CD14-positive monocyte (primary cell): ENCODE results near the gene KRTAP4-2. TPM values are rescaled to one million over a fixed set of nuclear protein-coding genes. Genes with fewer than 3 reads are reported as not detected.

ENCODE experiments used
- DNase-seq, 3 donors: peaks; one replicate each; pipeline ENCODE4 v3.0.0-alpha.2; 2011 to 2022
- H2AFZ ChIP-seq: 2 replicates; pipeline ENCODE4 v1.6.0; 2012; ENCODE audit warnings: mild to moderate bottlenecking, low read depth, low read length, inconsistent platforms; ENCODE audit not compliant: insufficient read depth, poor library complexity, severe bottlenecking
- H3K27ac ChIP-seq, 2 donors: 1 replicate in 1 of 2; 2 replicates in 1 of 2; pipeline ENCODE4 v1.5.1; 2012 to 2013; ENCODE audit warnings: low read length in 2 of 2, control low read depth in 1 of 2, inconsistent platforms in 1 of 2, low read depth in 1 of 2, mild to moderate bottlenecking in 1 of 2
- H3K27me3 ChIP-seq, 2 donors: one replicate each; pipeline versions ENCODE4 v1.6.0 to v1.6.1; 2011 to 2013; ENCODE audit warnings: low read length in 2 of 2; ENCODE audit not compliant: control insufficient read depth in 2 of 2, insufficient read depth in 2 of 2
- H3K36me3 ChIP-seq, 2 donors: replicated peaks in 1 of 2; 1 replicate in 1 of 2; 2 replicates in 1 of 2; pipeline versions ENCODE4 v1.5.1 to v1.6.1; 2012 to 2013; ENCODE audit warnings: low read length in 2 of 2, control low read depth in 1 of 2, inconsistent platforms in 1 of 2, mild to moderate bottlenecking in 1 of 2; ENCODE audit not compliant: insufficient read depth in 2 of 2, control insufficient read depth in 1 of 2
- H3K4me1 ChIP-seq, 2 donors: 1 replicate in 1 of 2; 2 replicates in 1 of 2; pipeline versions ENCODE4 v1.5.1 to v1.6.1; 2012 to 2013; ENCODE audit warnings: low read length in 2 of 2, control low read depth in 1 of 2, inconsistent platforms in 1 of 2, mild to moderate bottlenecking in 1 of 2, moderate library complexity in 1 of 2; ENCODE audit not compliant: insufficient read depth in 2 of 2, control insufficient read depth in 1 of 2
- H3K4me2 ChIP-seq: replicated peaks from 2 replicates; pipeline ENCODE3; 2012; ENCODE audit warnings: low read length, moderate library complexity, mild to moderate bottlenecking; ENCODE audit not compliant: poor library complexity, severe bottlenecking; ENCODE audit errors: extremely low read depth
- H3K4me3 ChIP-seq, 3 experiments: fragments of 200-600 bp in 1 of 3; sonication (generic) in 1 of 3; replicated peaks in 1 of 3; 1 replicate in 2 of 3; 2 replicates in 1 of 3; pipeline ENCODE4 v1.5.1; 2011 to 2013; ENCODE audit warnings: low read length in 3 of 3, mild to moderate bottlenecking in 3 of 3, control low read depth in 2 of 3, low read depth in 2 of 3, inconsistent platforms in 1 of 3, moderate library complexity in 1 of 3
- H3K79me2 ChIP-seq: 2 replicates; pipeline ENCODE4 v1.6.0; 2012; ENCODE audit warnings: mild to moderate bottlenecking, control low read depth, inconsistent platforms, low read length, moderate library complexity; ENCODE audit not compliant: insufficient read depth
- H3K9ac ChIP-seq: 2 replicates; pipeline ENCODE4 v1.6.0; 2017; ENCODE audit warnings: low read length, mild to moderate bottlenecking; ENCODE audit not compliant: insufficient read depth, poor library complexity, severe bottlenecking
- H3K9me3 ChIP-seq, 2 donors: replicated peaks in 1 of 2; 1 replicate in 1 of 2; 2 replicates in 1 of 2; pipeline versions ENCODE4 v1.5.1 to v1.6.1; 2012 to 2013; ENCODE audit warnings: low read length in 2 of 2, control low read depth in 1 of 2; ENCODE audit not compliant: control insufficient read depth in 1 of 2, insufficient read depth in 1 of 2
- H4K20me1 ChIP-seq: 2 replicates; pipeline ENCODE4 v1.6.0; 2012; ENCODE audit warnings: mild to moderate bottlenecking, low read length, control low read depth, moderate library complexity; ENCODE audit not compliant: insufficient read depth
- H3K27ac Mint-ChIP-seq, 7 donors: one replicate each; pipeline ENCODE4 v1.8.0; 2020; ENCODE audit warnings: mild to moderate bottlenecking in 7 of 7, mixed read lengths in 7 of 7, moderate library complexity in 6 of 7, inconsistent platforms in 2 of 7
- H3K27me3 Mint-ChIP-seq, 3 donors: one replicate each; pipeline ENCODE4 v1.8.0; 2021 to 2022; ENCODE audit warnings: low read depth in 3 of 3, mild to moderate bottlenecking in 3 of 3, mixed read lengths in 3 of 3, moderate library complexity in 3 of 3, inconsistent platforms in 1 of 3
- H3K36me3 Mint-ChIP-seq, 2 donors: one replicate each; pipeline ENCODE4 v1.8.0; 2020; ENCODE audit warnings: mixed read lengths in 2 of 2, inconsistent platforms in 1 of 2, mild to moderate bottlenecking in 1 of 2
- H3K4me1 Mint-ChIP-seq: one replicate; pipeline ENCODE4 v1.8.0; 2020; ENCODE audit warnings: mild to moderate bottlenecking, mixed read lengths
- H3K4me3 Mint-ChIP-seq, 2 donors: one replicate each; pipeline ENCODE4 v1.8.0; 2020; ENCODE audit warnings: mild to moderate bottlenecking in 2 of 2, mixed read lengths in 2 of 2, moderate library complexity in 1 of 2
- H3K9me3 Mint-ChIP-seq, 7 donors: one replicate each; pipeline ENCODE4 v1.8.0; 2020 to 2022; ENCODE audit warnings: mixed read lengths in 7 of 7, mild to moderate bottlenecking in 6 of 7, moderate library complexity in 6 of 7, inconsistent platforms in 2 of 7
- WGBS: methylation state at CpG from one replicate; pipeline ENCODE4 v1.1.5; 2013; ENCODE audit warnings: missing lambda C conversion rate; ENCODE audit not compliant: insufficient coverage; 5-methylcytosine and 5-hydroxymethylcytosine counted together
- intact Hi-C, 2 donors: fragments of 100-400 bp; cut with micrococcal nuclease; formaldehyde crosslinking; loops; one replicate each; pipeline versions ENCODE4 v1.15.0 to v1.15.1; 2023
- polyA plus RNA-seq, 3 donors: library from polyadenylated mRNA; depleted of rRNA in 1 of 3; unstranded in 2 of 3; stranded (reverse) in 1 of 3; fragments of 300-500 nt in 2 of 3; fragments of >200 nt in 1 of 3; fragmentation: Illumina TruSeq in 2 of 3; gene quantifications; 1 replicate in 2 of 3; 2 replicates in 1 of 3; pipeline ENCODE4 v1.2.3, GENCODE V29; 2012 to 2021
- TF ChIP-seq, protein P1 (sequence below): fragments of 200-600 bp; IDR thresholded peaks from one replicate; pipeline ENCODE4 v1.8.0; 2022; ENCODE audit warnings: antibody characterized with exemption, mild to moderate bottlenecking

KRTAP4-2 gene
- polyA plus RNA-seq, 3 donors, result not detected

DNA sequence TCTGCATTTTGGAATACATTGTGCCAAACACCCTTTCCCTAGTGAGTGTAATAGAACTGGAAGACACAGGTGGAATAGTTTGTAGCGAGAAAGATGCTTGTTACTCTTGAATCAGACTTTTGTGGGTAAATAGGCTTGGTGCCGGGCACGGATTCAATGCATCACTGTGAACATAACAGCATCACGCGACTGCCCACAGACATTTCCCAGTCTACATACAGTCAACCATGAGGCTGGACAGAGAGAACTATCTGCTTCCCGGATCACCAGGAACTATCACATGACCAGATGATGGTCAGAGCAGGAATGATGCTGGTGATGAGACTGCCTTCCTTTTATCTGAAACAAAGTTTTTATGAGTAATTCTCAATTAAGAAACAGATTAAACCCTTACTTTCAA, 48.0 kb upstream of the KRTAP4-2 start:
- Mint-ChIP-seq H3K36me3 (no peaks in the 10 kb centered on the region), H3K4me1 (no peaks in the 10 kb centered on the region), H3K27me3 (peaks cover 3 to 8% (median 4%) of the 10 kb centered on the region in 3 donors), H3K4me3 (no peak overlapping the region), H3K9me3 (peaks cover 0 to 7% (median 1%) of the 10 kb centered on the region in 7 donors), H3K27ac (no peak overlapping the region)
- intact Hi-C loops, result no loop called here
- H3K4me2 ChIP-seq, result no peak overlapping the region
- no peaks in the 10 kb centered on the region for H3K36me3 ChIP-seq
- H3K79me2 ChIP-seq, result no peaks in the 10 kb centered on the region
- no CpG with 5 or more reads among the region's 6 CpGs for WGBS
- H3K4me1 ChIP-seq, result no peaks in the 10 kb centered on the region
- H4K20me1 ChIP-seq, result no peaks in the 10 kb centered on the region
- DNase-seq, result no peak
- H3K9ac ChIP-seq, result no peak overlapping the region
- H3K27ac ChIP-seq, result no peak overlapping the region
- H3K27me3 ChIP-seq, result no peaks in the 10 kb centered on the region
- TF ChIP-seq, protein P1, sequence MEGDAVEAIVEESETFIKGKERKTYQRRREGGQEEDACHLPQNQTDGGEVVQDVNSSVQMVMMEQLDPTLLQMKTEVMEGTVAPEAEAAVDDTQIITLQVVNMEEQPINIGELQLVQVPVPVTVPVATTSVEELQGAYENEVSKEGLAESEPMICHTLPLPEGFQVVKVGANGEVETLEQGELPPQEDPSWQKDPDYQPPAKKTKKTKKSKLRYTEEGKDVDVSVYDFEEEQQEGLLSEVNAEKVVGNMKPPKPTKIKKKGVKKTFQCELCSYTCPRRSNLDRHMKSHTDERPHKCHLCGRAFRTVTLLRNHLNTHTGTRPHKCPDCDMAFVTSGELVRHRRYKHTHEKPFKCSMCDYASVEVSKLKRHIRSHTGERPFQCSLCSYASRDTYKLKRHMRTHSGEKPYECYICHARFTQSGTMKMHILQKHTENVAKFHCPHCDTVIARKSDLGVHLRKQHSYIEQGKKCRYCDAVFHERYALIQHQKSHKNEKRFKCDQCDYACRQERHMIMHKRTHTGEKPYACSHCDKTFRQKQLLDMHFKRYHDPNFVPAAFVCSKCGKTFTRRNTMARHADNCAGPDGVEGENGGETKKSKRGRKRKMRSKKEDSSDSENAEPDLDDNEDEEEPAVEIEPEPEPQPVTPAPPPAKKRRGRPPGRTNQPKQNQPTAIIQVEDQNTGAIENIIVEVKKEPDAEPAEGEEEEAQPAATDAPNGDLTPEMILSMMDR, result no peak
- no peak overlapping the region for H2AFZ ChIP-seq
- no peaks in the 10 kb centered on the region for H3K9me3 ChIP-seq
- no peak overlapping the region for H3K4me3 ChIP-seq

GRCh38 chr17:41223821-41224220, 45.8 kb upstream of the KRTAP4-2 start:
- H3K27ac Mint-ChIP-seq, result no peak overlapping the region
- WGBS, result 80% methylated on average over 1 of the region's 2 CpGs
- Histone ChIP-seq H3K9ac (no peak overlapping the region), H3K4me3 (no peak overlapping the region), H3K36me3 (no peaks in the 10 kb centered on the region), H3K4me1 (no peaks in the 10 kb centered on the region), H3K9me3 (peaks cover 0 to 3% of the 10 kb centered on the region in 2 donors), H3K79me2 (no peaks in the 10 kb centered on the region), H4K20me1 (no peaks in the 10 kb centered on the region), H3K27ac (no peak overlapping the region), H2AFZ (no peak overlapping the region), H3K27me3 (no peaks in the 10 kb centered on the region), H3K4me2 (no peak overlapping the region)
- no peak overlapping the region for H3K4me3 Mint-ChIP-seq
- no peaks in the 10 kb centered on the region for H3K4me1 Mint-ChIP-seq
- TF ChIP-seq, protein P1, result no peak
- H3K9me3 Mint-ChIP-seq, result peaks cover 3 to 17% (median 6%) of the 10 kb centered on the region in 7 donors
- H3K36me3 Mint-ChIP-seq, result no peaks in the 10 kb centered on the region
- peaks cover 0 to 13% (median 5%) of the 10 kb centered on the region in 3 donors for H3K27me3 Mint-ChIP-seq
- intact Hi-C loops, result no loop called here
- DNase-seq, result no peak
